HTERT RPE-1 (cell line): ENCODE data around the gene C14orf180.
"Not testable (repeated sequence)": the region's sequence is repeated elsewhere in the genome, so short reads cannot be mapped to it uniquely, and the experiment has no call there.

ENCODE experiments used
- in situ Hi-C: fragments of 300-500 bp; cut with MboI; formaldehyde crosslinking; loops from 4 replicates; pipeline ENCODE4 v1.14.3; 2020; ENCODE audit warnings: low sequenced_read_pairs

The C14orf180 gene

DNA sequence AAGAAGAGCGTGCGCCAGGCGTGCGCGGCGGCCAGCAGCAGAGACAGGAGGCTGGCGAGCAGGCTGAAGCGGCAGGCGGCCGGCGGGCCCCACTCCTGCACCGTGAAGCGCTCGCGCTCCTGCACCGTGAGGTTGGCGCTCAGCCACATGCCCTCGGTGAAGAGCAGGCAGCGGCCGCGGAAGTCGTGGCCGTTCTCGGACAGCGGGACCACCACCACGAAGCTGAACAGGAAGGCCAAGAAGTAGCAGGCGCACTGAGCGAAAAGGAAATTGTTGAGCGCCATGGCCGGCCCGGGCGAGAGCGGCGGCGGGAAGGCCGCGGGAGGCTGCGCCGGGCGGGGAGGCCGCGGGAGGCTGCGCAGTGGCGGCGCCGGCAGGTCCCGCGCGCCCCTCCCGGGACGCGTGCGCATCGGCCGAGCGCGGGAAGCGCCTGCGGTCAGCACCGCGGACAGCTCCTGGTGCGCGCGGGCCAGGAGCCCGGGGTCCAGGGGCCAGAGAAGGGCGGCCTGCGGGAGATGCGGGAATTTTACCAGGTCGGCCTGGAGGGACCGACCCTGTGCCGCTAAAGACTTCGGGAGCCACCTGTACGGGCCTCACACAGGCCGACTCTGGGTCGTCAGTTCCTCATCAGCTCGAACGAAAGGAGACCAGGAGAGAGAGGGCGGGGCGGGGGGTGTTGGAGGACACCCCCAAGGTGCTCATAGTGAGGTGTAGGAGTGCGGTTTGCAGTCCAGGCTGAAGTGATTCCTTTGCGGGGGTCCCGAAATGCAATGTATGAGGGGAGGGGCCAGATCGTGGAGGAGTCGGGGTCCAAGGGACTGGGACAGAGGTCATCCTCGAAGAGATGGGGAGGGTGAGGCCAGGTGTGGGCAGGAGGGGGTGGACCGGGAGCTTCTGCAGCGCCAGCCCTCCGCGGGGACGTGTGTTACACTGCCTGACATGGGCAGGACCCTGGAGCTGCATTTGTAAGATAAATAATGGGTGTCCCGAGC, 25.2 kb downstream of the C14orf180 start, which contains the start of gene TMEM179:
Gene TMEM179, minus strand, starts transcription at position 315 of the 992 bp plus-strand sequence. Its CDS starts 31 bp downstream, at position 284.
- in situ Hi-C loops: no loop called here

DNA sequence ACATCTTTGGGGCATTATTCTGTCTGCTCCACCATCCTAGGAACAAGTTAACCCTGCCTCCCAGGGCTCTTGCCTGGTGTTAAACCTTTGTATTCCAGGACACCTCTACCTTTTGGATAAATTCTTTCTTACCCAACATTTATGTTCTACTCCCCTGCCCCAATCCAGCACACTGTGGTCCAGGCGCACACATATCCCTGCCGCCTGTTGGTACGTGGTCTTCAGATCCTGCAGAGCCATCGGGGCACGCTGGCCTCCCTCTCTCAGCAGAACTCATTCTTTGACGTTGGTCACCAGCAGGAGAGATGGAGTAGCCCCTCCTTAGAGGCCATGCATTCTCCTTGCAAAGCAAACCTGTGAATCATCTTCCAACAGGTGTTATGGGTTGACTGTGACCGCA, 30.1 kb downstream of the C14orf180 start:
- in situ Hi-C loops: no loop called here

DNA sequence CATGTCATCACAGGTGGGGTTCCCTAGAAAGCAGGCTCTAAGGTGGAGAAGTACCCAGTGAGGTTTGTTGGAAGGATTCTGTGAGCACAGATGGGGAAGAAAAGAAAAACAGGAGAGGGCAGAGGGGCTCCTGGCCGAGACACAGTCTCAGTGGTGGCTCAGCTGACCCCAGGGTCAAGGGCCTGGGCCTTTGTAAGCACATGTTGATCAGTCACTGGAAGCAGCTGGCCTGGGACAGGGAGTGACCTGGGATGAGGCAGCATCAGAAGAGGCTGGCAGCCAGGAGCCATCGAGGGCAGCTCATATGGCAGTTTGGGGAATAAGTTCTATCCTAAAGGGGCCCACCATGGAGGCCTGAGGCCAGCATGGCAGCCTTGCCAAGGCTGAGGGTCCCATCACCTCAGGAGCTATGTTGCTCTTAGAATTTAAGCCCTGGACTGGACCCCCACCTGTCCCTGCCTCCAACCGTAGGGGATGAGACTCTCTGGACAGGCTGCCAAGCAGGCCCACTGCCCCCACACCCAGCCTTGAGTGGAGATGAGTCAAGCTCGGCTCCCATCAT, 31.3 kb downstream of the C14orf180 start:
- in situ Hi-C loops: no loop called here

DNA sequence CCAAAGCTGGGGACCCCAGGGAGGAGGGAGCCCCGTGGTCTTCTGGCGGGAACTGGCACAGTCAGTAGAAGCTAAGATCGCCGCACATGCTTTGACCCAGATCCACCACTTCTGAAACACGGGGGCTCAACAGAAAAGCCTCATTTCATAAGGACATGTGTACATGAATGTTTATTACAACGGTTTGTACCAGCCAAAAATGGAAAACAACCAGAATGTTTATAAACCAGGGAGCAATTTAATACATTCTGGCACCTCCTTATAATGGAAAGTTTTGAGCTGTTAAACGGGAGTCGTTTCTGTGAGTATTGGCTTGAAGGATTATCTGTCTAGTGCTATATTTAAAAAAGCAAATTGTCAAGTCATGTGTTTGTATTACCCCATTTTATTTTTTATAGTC, 32.3 kb downstream of the C14orf180 start:
- in situ Hi-C loops: no loop called here

DNA sequence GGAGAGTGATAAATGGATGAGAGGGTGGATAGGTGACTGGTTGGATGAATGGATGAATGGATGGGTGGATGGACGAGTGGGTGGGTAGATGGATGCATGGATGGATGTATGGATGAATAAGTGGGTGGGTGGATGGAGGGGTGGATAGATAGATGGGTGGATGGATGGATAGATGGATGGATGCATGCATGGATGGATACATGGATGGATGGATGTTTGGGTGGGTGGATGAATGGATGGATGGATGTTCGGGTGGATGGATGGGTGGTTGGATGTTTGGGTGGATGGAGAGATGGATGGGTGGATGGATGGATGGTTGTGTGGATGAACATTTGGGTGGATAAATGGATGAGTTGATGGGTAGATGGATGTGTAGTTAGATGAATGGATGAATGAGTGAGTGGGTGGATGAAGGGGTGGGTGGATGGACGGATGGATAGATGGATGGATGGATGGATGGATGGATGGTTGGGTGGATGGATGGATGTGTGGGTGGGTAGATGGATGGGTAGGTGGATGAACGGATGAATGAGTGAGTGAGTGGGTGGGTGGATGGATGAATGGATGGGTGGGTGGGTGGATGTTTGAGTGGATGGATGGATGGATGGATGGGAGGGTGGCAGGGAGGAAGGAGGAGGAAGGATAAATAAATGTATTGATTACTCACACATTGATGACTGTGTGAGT, 34.7 kb downstream of the C14orf180 start:
- in situ Hi-C loops: no loop called here

DNA sequence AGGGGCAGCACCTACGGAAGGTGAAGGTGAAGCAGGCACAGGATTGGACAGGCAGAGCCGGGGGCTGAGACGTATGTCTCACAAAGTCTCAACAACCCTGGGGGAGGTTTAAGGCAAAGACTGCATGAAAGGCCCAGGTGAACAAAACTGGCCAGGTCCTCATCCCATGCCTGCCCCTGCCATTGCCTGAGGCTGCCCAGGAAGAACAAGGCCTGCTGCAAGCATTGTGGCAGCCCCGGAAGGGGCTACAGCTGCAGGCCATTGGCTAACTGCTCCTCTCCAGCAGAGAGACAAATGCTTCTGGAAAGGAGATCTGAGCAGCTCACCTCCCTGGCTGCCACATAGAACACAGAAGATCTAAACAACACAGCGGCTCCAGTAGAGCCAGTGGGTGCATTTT, 45.4 kb downstream of the C14orf180 start:
- in situ Hi-C loops: no loop called here

DNA sequence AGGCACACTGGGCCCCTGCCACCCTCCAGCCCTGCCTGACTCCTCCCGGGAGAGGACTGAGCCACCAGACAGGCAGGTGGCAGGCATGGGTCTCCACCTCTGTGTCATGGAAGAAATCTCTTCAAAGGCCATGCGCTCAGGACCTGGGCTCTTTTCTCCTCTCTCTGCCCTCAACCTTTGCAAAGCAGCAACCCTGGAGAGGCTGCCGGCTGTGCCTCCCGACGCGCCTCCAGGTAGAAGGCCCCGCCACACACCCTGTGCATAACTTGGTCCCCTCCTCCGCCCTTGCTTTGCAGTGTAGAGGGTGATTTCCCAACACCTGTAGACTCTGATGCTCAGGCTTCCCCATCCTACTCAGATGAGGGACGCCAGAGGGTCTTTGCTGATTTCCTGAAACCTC, 53.2 kb downstream of the C14orf180 start:
- in situ Hi-C loops: no loop called here

DNA sequence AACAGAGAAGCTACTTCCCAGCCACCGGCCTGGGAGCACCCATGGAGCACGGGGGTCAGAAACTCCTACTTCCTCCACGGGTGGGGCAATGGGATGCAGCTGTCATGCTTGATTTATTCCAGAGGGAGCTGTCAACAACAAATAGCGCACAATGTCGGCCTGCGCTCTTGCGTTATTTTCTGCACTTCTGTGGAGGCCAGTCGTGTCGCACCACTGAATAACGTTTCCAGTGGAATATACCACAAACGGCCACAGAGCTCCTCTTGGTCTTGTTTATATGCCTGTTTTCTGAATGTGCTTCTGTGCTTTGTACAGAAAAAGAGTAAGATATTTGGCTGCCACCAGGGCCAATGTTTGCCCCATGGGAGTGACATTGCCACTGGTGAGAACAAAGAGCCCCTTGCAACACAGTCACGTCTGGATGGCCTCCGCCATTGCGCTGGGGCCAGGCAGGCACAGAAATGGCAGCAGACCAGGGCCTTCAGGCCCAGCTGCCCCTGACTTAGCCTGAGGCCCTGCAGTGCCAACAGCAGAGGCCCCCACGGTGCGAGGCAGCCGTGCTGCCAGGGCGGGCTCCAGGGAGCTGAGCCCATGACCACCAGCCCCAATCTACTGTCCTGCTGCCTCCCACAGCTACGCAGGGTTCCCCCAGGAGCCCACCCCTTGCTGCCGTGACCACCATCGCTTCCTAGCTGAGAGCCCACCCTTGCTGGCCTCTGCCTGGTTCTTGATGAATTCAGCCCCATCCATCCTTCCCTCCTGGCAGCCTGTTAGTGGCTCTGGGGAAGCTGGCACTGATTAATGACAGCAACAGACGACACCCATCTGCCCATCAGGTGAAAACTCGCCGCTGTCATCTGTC, 53.9 kb downstream of the C14orf180 start:
- in situ Hi-C loops: no loop called here

DNA sequence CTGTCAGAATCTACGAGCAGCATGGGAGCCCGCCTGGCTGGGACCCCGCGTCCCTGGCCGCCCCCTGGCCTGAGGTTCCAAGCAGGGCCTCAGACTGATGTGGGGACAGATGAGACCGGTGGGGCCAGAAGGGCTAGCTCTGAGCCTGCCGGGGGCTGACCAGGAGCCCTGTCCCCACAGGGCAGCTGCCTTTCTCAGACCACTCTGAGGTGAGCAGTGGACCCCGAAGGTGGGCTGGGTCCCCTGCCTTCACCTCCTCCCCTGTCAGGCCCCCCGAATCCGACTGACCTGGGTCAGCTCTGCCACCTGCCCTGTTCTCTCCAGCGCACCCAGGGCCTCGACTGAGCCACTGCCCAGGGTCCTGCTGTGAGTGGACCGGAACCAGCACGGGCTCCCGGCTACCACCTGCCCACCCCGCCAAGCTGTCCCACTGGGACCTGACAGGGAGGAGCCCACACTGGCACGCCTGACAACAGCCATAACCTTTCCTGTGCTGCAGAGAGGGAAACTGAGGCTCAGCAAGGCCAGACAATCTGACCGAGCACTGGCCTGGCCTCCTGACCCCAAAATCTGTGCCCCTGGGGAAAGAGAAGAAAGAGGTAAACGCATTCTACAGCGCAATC, 54.7 kb downstream of the C14orf180 start:
- in situ Hi-C loops: no loop called here

DNA sequence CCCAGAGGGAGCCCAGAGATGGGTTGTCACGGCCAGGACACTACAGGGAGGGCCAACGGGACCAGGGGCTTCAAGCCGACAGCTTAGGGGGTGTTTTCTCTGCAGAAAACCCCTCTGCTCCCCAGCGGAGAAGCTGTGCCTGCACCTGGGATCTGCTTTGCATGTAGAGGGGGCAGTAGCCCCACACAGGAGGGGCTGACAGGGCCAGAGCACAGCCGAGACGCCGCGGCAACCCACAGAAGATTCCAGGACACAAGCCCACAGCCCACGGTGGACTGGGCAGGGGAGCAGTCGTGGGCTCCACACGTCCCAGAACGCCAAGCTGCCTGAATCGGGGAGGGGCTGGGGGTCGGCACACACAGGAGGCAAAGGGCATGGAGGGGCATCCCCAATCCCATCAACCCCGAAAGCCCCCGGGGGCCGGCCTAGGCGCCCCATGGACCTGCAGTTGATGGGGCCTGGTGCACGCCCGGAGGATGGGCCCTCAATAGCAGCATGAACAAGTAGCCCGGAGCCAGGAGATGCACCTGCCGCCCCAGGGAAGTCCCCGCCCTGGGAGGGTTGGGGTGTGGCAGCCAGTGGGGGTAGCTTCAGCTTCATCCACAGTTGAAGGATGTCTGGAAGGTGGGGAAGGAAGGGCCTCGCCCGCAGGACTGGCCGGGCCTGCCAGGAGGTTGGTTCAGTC, 55.5 kb downstream of the C14orf180 start:
- in situ Hi-C loops: no loop called here

DNA sequence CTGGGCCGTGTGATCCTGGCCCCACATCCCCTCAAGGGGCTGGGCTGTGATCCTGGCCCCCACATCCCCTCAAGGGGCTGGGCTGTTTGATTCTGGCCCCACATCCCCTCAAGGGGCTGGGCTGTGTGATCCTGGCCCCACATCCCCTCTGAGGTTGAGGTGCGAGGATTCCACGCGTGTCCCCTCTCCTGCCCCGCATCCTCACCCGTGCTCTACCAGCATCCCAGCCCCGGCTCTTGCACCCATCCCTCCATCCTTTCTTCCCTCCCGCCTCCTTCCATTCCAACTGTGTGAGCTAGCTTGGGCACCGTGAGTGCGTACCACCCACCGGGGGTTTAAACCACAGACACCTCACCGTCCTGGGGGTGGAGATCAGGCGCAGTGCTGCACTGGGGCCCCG, 56.2 kb downstream of the C14orf180 start:
- in situ Hi-C loops: no loop called here

DNA sequence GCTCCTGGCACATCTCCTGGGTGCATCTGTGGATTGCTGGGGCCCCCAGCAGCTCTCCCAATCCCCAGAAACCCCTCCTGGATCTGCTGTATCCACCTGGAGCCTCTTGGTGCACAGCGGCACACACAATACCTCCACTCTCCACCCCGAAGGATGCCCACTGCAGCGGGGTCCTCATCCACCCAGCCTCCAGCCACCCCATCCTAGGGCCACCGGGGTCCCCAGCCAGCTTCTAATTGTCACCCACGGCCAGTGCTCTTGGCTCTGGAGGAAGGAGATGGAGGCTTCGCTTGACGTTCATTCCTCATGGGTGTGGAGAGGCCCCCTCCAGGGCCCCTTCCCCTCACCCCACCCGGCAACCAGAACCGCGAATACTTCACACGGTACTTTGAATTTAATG, 56.6 kb downstream of the C14orf180 start:
- in situ Hi-C loops: no loop called here

DNA sequence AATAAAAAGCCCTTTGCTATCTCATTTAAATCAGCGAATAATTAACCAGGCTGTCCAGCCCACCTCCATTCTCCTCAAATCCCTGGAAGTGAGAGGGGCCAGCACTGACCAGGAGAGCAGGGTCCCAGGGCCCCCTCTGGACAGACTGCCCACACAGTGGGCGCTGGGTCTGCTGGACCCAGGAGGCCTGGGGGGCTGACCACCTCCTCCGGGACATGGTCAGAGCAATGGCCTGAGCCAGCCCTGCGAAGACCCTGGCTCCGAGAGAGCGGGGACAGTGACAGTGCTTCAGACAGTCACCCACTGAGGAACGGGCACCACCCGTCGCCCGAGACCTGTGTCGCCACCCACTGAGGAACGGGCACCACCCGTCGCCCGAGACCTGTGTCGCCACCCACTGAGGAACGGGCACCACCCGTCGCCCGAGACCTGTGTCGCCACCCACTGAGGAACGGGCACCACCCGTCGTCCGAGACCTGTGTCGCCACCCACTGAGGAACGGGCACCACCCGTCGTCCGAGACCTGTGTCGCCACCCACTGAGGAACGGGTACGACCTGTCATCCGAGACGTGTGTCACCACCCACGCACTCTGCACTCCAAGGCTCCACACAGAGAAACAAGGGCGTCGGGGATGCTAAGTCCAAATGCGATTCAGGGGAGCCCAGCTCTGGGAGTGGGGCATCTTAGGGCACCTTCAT, 57.4 kb downstream of the C14orf180 start:
- in situ Hi-C loops: not testable (repeated sequence)

DNA sequence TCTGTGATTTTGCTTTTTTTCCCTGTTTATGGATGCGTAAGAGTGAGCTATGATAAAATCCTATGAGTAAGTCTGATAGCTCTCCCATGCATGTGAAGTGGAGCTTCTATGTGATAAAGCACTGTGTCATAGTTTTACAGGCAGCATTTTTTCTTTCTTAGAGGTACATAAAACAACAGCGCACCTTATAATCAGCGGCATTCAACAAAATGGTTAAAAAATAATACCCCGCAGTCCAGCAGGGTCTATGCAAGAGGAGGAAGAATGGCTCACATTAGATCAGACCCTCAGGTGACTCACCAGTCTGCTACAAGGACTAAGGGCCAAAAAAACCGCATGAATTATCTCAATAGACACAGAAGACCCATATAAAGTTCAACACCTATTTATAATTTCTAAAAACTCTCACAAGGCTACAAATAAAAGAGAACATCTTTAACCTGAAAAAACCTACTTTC, 58.0 kb downstream of the C14orf180 start:
- in situ Hi-C loops: no loop called here

DNA sequence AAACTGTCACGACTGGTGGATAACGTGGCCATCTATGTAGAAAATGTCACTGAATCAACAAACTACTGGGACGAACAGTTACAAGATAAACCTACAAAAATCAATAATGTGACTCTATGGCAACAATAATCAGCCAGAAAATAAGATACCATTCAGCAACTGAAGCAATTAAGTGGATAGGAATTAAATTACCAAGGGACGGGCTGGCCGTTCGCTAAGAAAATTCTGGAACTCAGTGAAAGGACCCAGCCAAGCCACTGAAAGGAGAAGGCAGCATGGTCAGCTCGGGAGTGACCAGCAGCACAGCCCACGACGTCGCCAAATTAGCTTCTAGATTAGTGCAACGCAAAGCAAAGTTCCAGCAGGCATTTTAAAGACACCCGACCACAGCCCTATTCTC, 58.6 kb downstream of the C14orf180 start:
- in situ Hi-C loops: no loop called here

DNA sequence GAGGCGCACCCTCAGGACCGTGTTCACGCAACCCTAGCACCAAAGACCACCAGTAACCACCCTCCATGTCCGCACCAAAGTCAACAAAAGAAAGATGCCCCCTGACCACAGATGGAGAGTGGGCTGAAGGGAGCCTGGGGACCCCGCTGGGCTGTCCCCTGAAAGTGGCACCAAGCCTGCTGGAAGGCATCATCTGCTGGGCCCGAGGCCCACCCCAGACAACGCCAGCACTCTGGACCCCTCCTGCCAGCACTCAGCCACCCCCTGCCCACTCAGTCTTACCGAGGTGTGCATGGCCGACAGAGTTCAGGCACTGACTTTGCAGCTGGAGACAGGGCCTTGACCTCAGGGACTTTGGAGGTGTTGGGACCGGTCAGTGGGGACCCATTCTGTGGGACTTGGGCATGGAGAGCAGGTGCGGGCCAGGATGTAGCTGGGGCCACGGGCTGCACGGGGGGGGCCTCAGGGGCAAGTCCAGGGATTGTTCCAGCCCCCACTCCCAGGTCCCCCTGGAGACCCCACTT, 59.4 kb downstream of the C14orf180 start:
- in situ Hi-C loops: no loop called here

DNA sequence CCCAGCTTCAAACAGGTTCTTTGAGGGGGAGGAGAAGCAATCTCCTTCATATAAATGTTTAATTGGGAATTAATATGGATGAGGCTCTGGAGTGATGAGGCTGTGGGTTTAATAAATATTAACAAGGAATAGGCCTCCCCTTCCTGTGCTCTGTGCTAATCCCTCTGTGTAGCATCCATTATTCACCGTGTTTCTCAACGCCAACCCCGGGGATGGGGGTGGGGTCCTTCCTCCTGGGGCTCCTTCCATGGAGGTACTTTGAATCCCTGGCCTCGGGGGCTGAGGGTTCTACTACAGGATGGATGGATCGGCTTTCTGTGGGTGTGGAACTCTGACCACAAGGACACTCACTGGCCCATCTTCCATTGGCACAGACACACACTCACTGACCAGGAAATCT, 59.9 kb downstream of the C14orf180 start:
- in situ Hi-C loops: no loop called here
